Skin of body (tissue), 2 donors: ENCODE data around the gene VDR. TPM values are rescaled to one million over a fixed set of nuclear protein-coding genes. Genes with fewer than 3 reads are reported as not detected.
"Not testable (repeated sequence)": the region's sequence is repeated elsewhere in the genome, so short reads cannot be mapped to it uniquely, and the experiment has no call there.

Experiments
- DNase-seq: peaks from one replicate; lab custom pipeline; 2025; lab: John Stamatoyannopoulos, UW
- total RNA-seq: library from RNA; depleted of rRNA; stranded (reverse); fragments of >200 nt; gene quantifications from one replicate; pipeline ENCODE4 v1.2.3, GENCODE V29; 2014

VDR gene
- total RNA-seq, 1 donor from 2014 or later: 12.2 TPM

GRCh38 chr12:47814539-47815170 is 90.1 kb downstream of the VDR start:
- no peak for DNase-seq

GRCh38 chr12:47813511-47814196 is 91.1 kb downstream of the VDR start:
- DNase-seq: no peak

GRCh38 chr12:47812797-47813510 is 91.8 kb downstream of the VDR start:
- peak; percentile 67 for DNase-seq

GRCh38 chr12:47811581-47812484 is 93.0 kb downstream of the VDR start:
- peak; percentile 88 for DNase-seq

GRCh38 chr12:47811072-47811396 is 93.8 kb downstream of the VDR start:
- no peak for DNase-seq

- not testable (repeated sequence) for DNase-seq
Measured at GRCh38 chr12:47809518-47809917, 95.3 kb downstream of the VDR start.

GRCh38 chr12:47808574-47809365 is 96.0 kb downstream of the VDR start:
- no peak for DNase-seq

GRCh38 chr12:47808050-47808449 is 96.7 kb downstream of the VDR start:
- no peak for DNase-seq

- DNase-seq: no peak
Measured at GRCh38 chr12:47807338-47807737, 97.5 kb downstream of the VDR start.

- DNase-seq: no peak
Measured at GRCh38 chr12:47805417-47805816, 99.4 kb downstream of the VDR start.

GRCh38 chr12:47804171-47804570 is 100.6 kb downstream of the VDR start:
- no peak for DNase-seq

- DNase-seq: no peak
Measured at GRCh38 chr12:47803191-47803875, 101.5 kb downstream of the VDR start.

GRCh38 chr12:47802312-47802711 is 102.5 kb downstream of the VDR start:
- no peak for DNase-seq

- DNase-seq: no peak
Measured at GRCh38 chr12:47801904-47802246, 102.9 kb downstream of the VDR start.

- DNase-seq: no peak
Measured at GRCh38 chr12:47801170-47801903, 103.5 kb downstream of the VDR start.

- no peak for DNase-seq
Measured at GRCh38 chr12:47800582-47800981, 104.2 kb downstream of the VDR start.

- DNase-seq: no peak
Measured at GRCh38 chr12:47799357-47799955, 105.3 kb downstream of the VDR start.

- DNase-seq: no peak
Measured at GRCh38 chr12:47798382-47798948, 106.3 kb downstream of the VDR start.

GRCh38 chr12:47797441-47797840 is 107.4 kb downstream of the VDR start:
- no peak for DNase-seq
